MM.1S (cell line): ENCODE data around the gene SOX18.

ENCODE experiments used
- DNase-seq: peaks from one replicate; pipeline ENCODE4 v3.0.0-alpha.2; 2015
- H2AFZ ChIP-seq: fragments of 300-600 bp; sonication (generic); 2 replicates; pipeline ENCODE4 v1.6.0; 2016; ENCODE audit warnings: antibody characterized with exemption, low read length
- H3F3A ChIP-seq: fragments of 300-600 bp; sonication (generic); 2 replicates; pipeline ENCODE4 v1.6.1; 2016; ENCODE audit warnings: mild to moderate bottlenecking, antibody characterized with exemption, low read length, moderate library complexity, mixed read lengths; ENCODE audit not compliant: insufficient read depth
- H3K27ac ChIP-seq: fragments of 300-600 bp; sonication (generic); 2 replicates; pipeline ENCODE4 v1.5.1; 2016; ENCODE audit warnings: mild to moderate bottlenecking, low read length
- H3K27me3 ChIP-seq: fragments of 300-600 bp; sonication (generic); replicated peaks from 2 replicates; pipeline ENCODE4 v1.6.0; 2016; ENCODE audit warnings: low read length; ENCODE audit not compliant: insufficient read depth
- H3K36me3 ChIP-seq: fragments of 300-600 bp; sonication (generic); replicated peaks from 2 replicates; pipeline ENCODE4 v1.6.1; 2016; ENCODE audit warnings: mild to moderate bottlenecking, low read length, mixed read lengths; ENCODE audit not compliant: insufficient read depth
- H3K4me1 ChIP-seq: fragments of 300-600 bp; sonication (generic); 2 replicates; pipeline ENCODE4 v1.6.1; 2016; ENCODE audit warnings: low read length, mixed read lengths
- H3K4me2 ChIP-seq: fragments of 300-600 bp; sonication (generic); 2 replicates; pipeline ENCODE4 v1.6.0; 2016; ENCODE audit warnings: low read depth, low read length
- H3K4me3 ChIP-seq: fragments of 300-600 bp; sonication (generic); 2 replicates; pipeline ENCODE4 v1.5.1; 2016; ENCODE audit warnings: low read length, mixed read lengths
- H3K79me2 ChIP-seq: fragments of 300-600 bp; sonication (generic); 2 replicates; pipeline ENCODE4 v1.6.1; 2016; ENCODE audit warnings: mixed run types, low read length, mixed read lengths
- H3K9ac ChIP-seq: fragments of 300-600 bp; sonication (generic); 2 replicates; pipeline ENCODE4 v1.6.1; 2016; ENCODE audit warnings: low read length, mixed read lengths
- H3K9me2 ChIP-seq: fragments of 300-600 bp; sonication (generic); replicated peaks from 2 replicates; pipeline ENCODE4 v1.6.1; 2016; ENCODE audit warnings: mild to moderate bottlenecking, low read length, mixed read lengths; ENCODE audit not compliant: insufficient read depth
- H3K9me3 ChIP-seq: fragments of 300-600 bp; sonication (generic); replicated peaks from 2 replicates; pipeline ENCODE4 v1.6.1; 2016; ENCODE audit warnings: mild to moderate bottlenecking, low read length, mixed read lengths; ENCODE audit not compliant: insufficient read depth
- H4K20me1 ChIP-seq: fragments of 300-600 bp; sonication (generic); 2 replicates; pipeline ENCODE4 v1.6.1; 2016; ENCODE audit warnings: mild to moderate bottlenecking, low read length, moderate library complexity, mixed read lengths; ENCODE audit not compliant: insufficient read depth
- CTCF ChIP-seq: fragments of 300-600 bp; sonication (generic); IDR thresholded peaks from 2 replicates; pipeline ENCODE4 v1.5.1; 2016; ENCODE audit warnings: antibody characterized with exemption, low read length, mixed read lengths
- EZH2 ChIP-seq: fragments of 300-600 bp; sonication (generic); optimal IDR thresholded peaks from 2 replicates; pipeline ENCODE3; 2017; ENCODE audit warnings: low read depth, mild to moderate bottlenecking, antibody characterized with exemption, low read length, mixed read lengths
- EZH2phosphoT487 ChIP-seq: fragments of 300-600 bp; sonication (generic); IDR thresholded peaks from 2 replicates; pipeline ENCODE4 v1.6.1; 2018; ENCODE audit warnings: antibody characterized with exemption, low read length

SOX18 gene

GRCh38 chr20:64033981-64034493 is 15.4 kb downstream of the SOX18 start:
- H3K9me3 ChIP-seq = no peaks in the 10 kb centered on the region
- peaks cover 3% of the 10 kb centered on the region; the same call in 1 of the 2 replicates for H3K27me3 ChIP-seq
- no peaks in the 10 kb centered on the region for H3K79me2 ChIP-seq
- no peak for TF ChIP-seq EZH2phosphoT487
- TF ChIP-seq CTCF = no peak
- TF ChIP-seq EZH2 = no peak
- H2AFZ ChIP-seq = no peak overlapping the region
- H3K4me3 ChIP-seq = no peak overlapping the region
- H3K9ac ChIP-seq = no peak overlapping the region
- H3F3A ChIP-seq = no peaks in the 10 kb centered on the region
- no peaks in the 10 kb centered on the region for H3K4me1 ChIP-seq
- DNase-seq = no peak
- no peaks in the 10 kb centered on the region for H3K9me2 ChIP-seq
- H3K27ac ChIP-seq = no peak overlapping the region
- H3K4me2 ChIP-seq = no peak overlapping the region
- no peaks in the 10 kb centered on the region for H3K36me3 ChIP-seq
- H4K20me1 ChIP-seq = no peaks in the 10 kb centered on the region

GRCh38 chr20:64032706-64033624 is 16.5 kb downstream of the SOX18 start:
- no peaks in the 10 kb centered on the region for H3K36me3 ChIP-seq
- no peaks in the 10 kb centered on the region for H3K9me3 ChIP-seq
- no peak overlapping the region for H3K9ac ChIP-seq
- no peak overlapping the region for H3K4me2 ChIP-seq
- no peaks in the 10 kb centered on the region for H3K79me2 ChIP-seq
- no peak overlapping the region for H2AFZ ChIP-seq
- DNase-seq = no peak
- peaks cover 3% of the 10 kb centered on the region; the same call in 1 of the 2 replicates for H3K27me3 ChIP-seq
- no peak for TF ChIP-seq CTCF
- TF ChIP-seq EZH2phosphoT487 = no peak
- no peak for TF ChIP-seq EZH2
- H4K20me1 ChIP-seq = no peaks in the 10 kb centered on the region
- H3K4me3 ChIP-seq = no peak overlapping the region
- H3K4me1 ChIP-seq = no peaks in the 10 kb centered on the region
- H3K27ac ChIP-seq = no peak overlapping the region
- H3K9me2 ChIP-seq = no peaks in the 10 kb centered on the region
- H3F3A ChIP-seq = no peaks in the 10 kb centered on the region

GRCh38 chr20:64031822-64032314 is 17.6 kb downstream of the SOX18 start:
- Histone ChIP-seq H2AFZ (no peak overlapping the region), H3K27me3 (peaks cover under 1% of the 10 kb centered on the region; the same call in 1 of the 2 replicates), H3K36me3 (no peaks in the 10 kb centered on the region), H3K4me2 (no peak overlapping the region), H4K20me1 (no peaks in the 10 kb centered on the region), H3K9ac (no peak overlapping the region), H3K79me2 (no peaks in the 10 kb centered on the region), H3F3A (no peaks in the 10 kb centered on the region), H3K27ac (no peak overlapping the region), H3K4me1 (no peaks in the 10 kb centered on the region), H3K9me3 (no peaks in the 10 kb centered on the region), H3K9me2 (no peaks in the 10 kb centered on the region), H3K4me3 (no peak overlapping the region)
- DNase-seq = no peak
- TF ChIP-seq EZH2phosphoT487 = no peak
- TF ChIP-seq CTCF = no peak
- TF ChIP-seq EZH2 = no peak
